HG03060 (cell line): ENCODE results near the gene MAN1A2.
"Not testable (repeated sequence)": the region's sequence is repeated elsewhere in the genome, so short reads cannot be mapped to it uniquely, and the experiment has no call there.

ENCODE experiments used
- ATAC-seq: cut with Tn5 transposase; IDR thresholded peaks from one replicate; pipeline ENCODE4 v1.9.1; 2021; ENCODE audit warnings: low read depth, moderate number of reproducible peaks; ENCODE audit not compliant: unreplicated experiment

MAN1A2 gene

DNA sequence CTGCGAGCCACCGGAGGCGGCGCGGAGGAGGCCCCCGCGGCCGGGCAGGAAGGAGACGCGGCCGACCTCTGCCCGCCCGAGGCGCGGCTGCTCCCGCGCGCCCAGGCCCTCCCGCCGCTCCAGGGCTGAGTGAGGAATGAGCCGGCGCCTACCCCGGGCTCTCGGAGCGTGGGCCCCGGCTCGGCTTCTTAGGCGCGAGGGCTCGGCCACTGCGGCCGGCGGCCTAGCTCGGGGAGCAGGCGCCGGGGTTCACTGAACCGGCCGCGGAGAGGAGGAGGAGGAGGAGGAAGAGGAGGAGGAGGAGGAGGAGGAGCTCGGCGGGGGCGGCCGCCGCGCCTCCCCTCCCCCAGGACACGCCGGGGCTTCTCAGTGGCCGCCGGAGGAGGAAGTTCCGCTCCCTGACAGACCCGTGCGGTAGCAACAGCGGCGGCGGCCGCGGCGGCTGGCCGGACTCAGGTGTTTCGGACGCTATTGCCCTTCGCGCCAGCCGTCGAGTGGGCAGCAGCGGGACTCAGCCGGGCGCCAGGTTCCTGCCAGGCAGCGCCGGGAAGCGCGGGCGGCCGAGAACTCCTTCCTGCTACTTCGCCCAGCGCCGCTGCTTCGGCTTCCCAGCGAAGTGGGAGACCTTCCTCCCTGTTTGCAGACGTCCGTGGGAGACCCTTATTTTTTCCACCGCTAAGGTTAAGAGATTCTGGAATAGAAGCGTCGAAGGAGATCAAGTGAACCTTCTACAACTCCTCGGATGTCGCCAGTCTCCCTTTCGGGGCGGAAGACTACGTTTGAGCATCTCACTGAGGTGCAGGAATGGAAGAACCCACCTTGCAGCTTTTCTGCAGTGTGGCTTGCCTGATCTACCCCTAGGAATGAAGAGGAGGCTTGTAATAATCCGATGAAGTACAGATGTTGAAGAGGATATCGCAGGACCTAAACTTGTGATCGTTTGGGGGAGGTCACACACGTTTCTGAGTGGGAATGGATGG, at the start of gene MAN1A2:
Gene MAN1A2 (plus strand): TSS at position 404 of the 980 bp plus-strand sequence. CDS start 735 bp downstream, outside the sequence.
- ATAC-seq: no peak

DNA sequence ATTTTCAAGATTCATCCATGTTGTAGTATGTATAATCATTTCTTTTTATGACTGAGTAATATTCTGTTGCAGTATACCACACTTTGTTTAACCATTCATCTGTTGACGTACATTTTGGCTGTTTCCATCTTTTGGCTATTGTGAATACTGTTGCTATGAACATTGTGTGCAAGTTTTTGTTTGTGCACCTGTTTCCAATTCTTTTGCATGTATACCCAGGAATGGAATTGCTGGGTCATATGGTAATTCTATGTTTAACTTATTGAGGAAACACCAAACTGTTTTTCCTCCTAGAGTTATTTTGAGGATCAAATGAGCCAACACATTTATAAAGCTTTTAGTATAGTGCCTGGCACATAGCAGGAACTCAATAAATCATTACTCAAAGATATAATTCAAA, 49.2 kb upstream of the MAN1A2 start:
- no peak for ATAC-seq

- no peak for ATAC-seq
Observed at GRCh38 chr1:117318426-117318825, 48.8 kb upstream of the MAN1A2 start.

DNA sequence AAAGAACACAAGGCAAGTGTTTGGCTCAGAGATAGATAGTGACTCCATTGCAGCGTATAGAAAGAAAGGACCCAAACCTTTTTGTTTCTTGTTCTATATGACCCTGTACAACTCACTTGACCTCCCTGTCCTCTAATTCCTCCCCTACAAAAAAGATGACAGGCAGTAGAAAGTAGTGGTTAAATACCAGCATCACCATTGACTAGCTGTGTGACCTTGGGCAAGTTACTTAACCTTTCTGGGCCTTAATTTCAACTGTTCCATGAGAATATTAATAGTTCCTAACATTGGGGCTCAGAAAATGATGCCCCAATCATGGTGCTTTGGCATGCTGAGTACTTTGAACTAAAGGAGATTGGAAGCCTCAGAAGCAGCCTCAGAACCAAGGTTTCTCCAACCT, 46.7 kb upstream of the MAN1A2 start:
- ATAC-seq: no peak

DNA sequence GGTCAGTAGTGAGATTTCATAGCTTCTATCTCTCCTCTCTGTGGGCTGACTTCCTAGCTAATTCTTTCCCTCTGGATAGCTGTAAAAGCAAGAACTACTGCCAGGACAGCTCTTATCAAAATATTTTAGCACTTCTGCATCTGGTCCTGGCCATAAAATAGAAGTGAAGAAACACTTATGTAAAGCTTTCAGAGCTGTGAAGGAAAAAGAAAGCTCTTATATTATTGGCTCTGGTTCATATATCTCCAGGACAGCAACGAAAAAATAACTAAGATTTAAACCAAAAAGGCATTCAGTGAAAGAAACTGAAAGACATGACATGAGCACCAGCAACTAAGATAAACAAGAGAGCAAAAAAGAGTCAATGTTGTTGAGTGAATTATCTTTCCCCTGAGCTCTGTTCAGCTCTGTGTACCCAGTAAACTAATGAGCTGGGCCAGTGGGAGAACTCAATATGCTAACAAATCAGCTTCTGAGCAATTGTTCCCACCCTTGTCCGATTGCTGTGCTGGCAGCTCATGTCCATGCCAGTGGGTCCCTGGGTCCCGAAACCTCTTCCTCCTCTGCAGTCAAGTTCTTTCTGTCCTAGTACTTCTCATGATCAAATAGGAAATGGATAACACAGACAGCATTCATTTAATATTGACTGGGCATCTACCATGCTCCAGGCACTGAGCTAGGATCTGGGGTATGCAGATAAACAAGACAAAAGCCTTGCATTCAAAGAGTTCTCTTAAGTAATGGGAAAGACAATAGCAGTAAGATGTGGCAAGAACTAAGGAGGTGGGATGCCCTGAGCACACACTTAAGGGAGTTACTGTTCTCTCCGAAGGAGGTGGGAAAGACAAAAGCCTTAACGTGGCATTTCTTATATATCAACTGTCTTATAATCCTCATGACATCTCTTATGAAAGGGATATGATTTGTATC, 45.3 kb upstream of the MAN1A2 start:
- no peak for ATAC-seq

DNA sequence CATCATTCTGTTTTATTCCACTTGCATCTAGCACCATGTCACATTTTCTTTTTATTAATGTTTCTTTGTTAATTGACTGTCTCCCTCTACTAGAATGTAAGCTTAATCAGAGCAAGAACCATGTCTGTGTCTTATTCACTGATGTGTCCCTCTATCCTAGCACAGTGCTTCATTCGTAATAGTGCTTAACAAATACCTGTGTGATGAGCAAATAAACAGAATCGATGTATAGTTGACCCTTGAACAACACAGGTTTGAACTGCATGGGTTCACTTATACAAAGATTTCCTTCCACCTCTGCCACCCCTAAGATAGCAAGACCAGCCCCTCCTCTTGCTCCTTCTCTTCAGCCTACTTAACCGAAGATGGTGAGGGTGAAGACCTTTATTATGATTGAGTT, 42.9 kb upstream of the MAN1A2 start:
- no peak for ATAC-seq

DNA sequence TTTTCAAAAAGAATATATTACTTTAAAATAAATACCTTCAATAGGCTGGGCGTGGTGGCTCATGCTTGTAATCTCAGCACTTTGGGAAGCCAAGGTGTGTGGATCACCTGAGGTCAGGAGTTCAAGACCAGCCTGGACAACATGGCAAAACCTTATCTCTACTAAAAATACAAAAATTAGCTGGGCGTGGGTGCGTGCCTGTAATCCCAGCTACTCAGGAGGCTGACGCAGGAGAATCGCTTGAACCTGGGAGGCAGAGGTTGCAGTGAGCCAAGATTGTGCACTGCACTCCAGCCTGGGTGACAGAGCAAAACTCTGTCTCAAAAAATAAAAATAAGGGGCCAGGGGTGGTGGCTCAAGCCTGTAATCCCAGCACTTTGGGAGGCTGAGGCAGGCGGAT, 41.2 kb upstream of the MAN1A2 start:
- ATAC-seq: not testable (repeated sequence)

- ATAC-seq: no peak
Observed at GRCh38 chr1:117327011-117327410, 40.2 kb upstream of the MAN1A2 start.

- ATAC-seq: no peak
Observed at GRCh38 chr1:117335376-117336086, 31.7 kb upstream of the MAN1A2 start.

- ATAC-seq: no peak
Observed at GRCh38 chr1:117336088-117336817, 31.0 kb upstream of the MAN1A2 start.

GRCh38 chr1:117339866-117340700, 27.2 kb upstream of the MAN1A2 start:
- ATAC-seq: no peak

GRCh38 chr1:117341123-117341522, 26.1 kb upstream of the MAN1A2 start:
- no peak for ATAC-seq

GRCh38 chr1:117342397-117342796, 24.9 kb upstream of the MAN1A2 start:
- no peak for ATAC-seq

GRCh38 chr1:117346206-117346928, 20.9 kb upstream of the MAN1A2 start:
- no peak for ATAC-seq

GRCh38 chr1:117347907-117348306, 19.3 kb upstream of the MAN1A2 start:
- ATAC-seq: no peak

GRCh38 chr1:117352695-117353094, 14.6 kb upstream of the MAN1A2 start:
- ATAC-seq: not testable (repeated sequence)

- not testable (repeated sequence) for ATAC-seq
Observed at GRCh38 chr1:117357833-117358603, 9.2 kb upstream of the MAN1A2 start.

DNA sequence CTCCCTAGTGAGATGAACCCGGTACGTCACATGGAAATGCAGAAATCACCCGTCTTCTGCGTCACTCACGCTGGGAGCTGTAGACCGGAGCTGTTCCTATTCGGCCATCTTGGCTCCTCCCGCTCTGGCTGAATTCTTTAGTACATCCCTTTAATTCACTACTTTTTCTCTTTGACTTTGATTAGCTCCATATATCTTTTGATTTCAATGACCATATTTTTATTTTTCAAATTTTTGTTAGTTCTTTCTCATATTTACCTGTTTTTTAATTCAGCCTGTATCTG, 8.7 kb upstream of the MAN1A2 start:
- not testable (repeated sequence) for ATAC-seq
